ENCODE results near the gene IFNK. TPM values are rescaled to one million over a fixed set of nuclear protein-coding genes. Genes with fewer than 3 reads are reported as not detected.

Gene IFNK
- polyA plus RNA-seq, 2 of the 4 experiments (the other 2 are of a cell fraction), result not detected

- TF ChIP-seq RNF2 (IDR thresholded peaks at IDR 0.05; ENCODE audit: borderline replicate concordance, low read depth) (no peak), SREBF2 (IDR thresholded peaks at IDR 0.05) (no peak)
Observed at GRCh38 chr9:27572061-27572460, 48.0 kb downstream of the IFNK start (continued).

GRCh38 chr9:27572566-27572917, 48.5 kb downstream of the IFNK start:
- peak overlapping the region; percentile 75 for H3K4me3 ChIP-seq
- FAIRE-seq, result no peak
- no peaks in the 10 kb centered on the region for H3K9me3 ChIP-seq
- WGBS (ENCODE audit: missing lambda C conversion rate), result 36% methylated on average over 6 of the region's 6 CpGs
- TF ChIP-seq REST (IDR thresholded peaks at IDR 0.05) (no peak), HOXB5 (CRISPR knock-in tag; IDR thresholded peaks at IDR 0.05) (no peak), CBX8 (IDR thresholded peaks at IDR 0.05) (no peak), GATA3 (IDR thresholded peaks at IDR 0.05; ENCODE audit: borderline replicate concordance) (no peak), BHLHE40 (IDR thresholded peaks at IDR 0.05; ENCODE audit: low read depth, low read length) (no peak), TFCP2L1 (CRISPR knock-in tag; IDR thresholded peaks at IDR 0.05) (no peak), KDM5A (IDR thresholded peaks at IDR 0.05) (no peak), CHD4 (IDR thresholded peaks at IDR 0.05; ENCODE audit: borderline replicate concordance) (no peak), ZSCAN20 (CRISPR knock-in tag; IDR thresholded peaks at IDR 0.05) (no peak), POLR2AphosphoS2 (conservative IDR thresholded peaks at IDR 0.05; ENCODE audit: low read length) (no peak), HOXA7 (CRISPR knock-in tag; IDR thresholded peaks at IDR 0.05) (no peak), PHF8 (IDR thresholded peaks at IDR 0.05; ENCODE audit: borderline replicate concordance, low read depth) (no peak), HES2 (IDR thresholded peaks at IDR 0.05) (no peak)
- DNase-seq (ENCODE audit: low read depth in 1 of 2, low spot score in 1 of 2), result peak in 1 of 2 experiments; percentile 52
- peak overlapping the region; percentile 85 for H3K4me2 ChIP-seq
- H3K4me1 ChIP-seq, result peaks cover 9% of the 10 kb centered on the region; the same call in 1 of the 3 replicates
- ChIA-PET POLR2A (interaction anchor here (1.3 kb wide), 1 partner anchor 239 kb away, joined by 6 read pairs; no protein-coding TSS in a partner anchor), CTCF (no interaction called here)
- H3K27ac ChIP-seq, result peak overlapping the region; percentile 67 to 89
- ATAC-seq, result peak; percentile 27 to 34

GRCh38 chr9:27572918-27573633, 49.0 kb downstream of the IFNK start, which contains the start of gene C9orf72:
TSS of gene C9orf72 (minus strand) at chr9:27573481. CDS start at chr9:27567120, 6,361 bp downstream.
- peak; percentile 91 to 93 for ATAC-seq
- Histone ChIP-seq H3K4me3 (peak within 1 kb of the TSS; percentile 75), H3K9me3 (no peaks in the 10 kb centered on the region), H3K27ac (peak within 1 kb of the TSS; percentile 67 to 89), H3K4me2 (peak within 1 kb of the TSS; percentile 85), H3K4me1 (peaks cover 9% of the 10 kb centered on the region; the same call in 1 of the 3 replicates)
- peak in 1 of 2 experiments; percentile 67 for DNase-seq (ENCODE audit: low read depth in 1 of 2, low spot score in 1 of 2)
- ChIA-PET CTCF (no interaction called here), POLR2A (interaction anchor here (0.6 to 1.3 kb wide), 4 partner anchors 11 to 240 kb away, joined by 3 to 6 read pairs (median 3); no protein-coding TSS in a partner anchor)
- TF ChIP-seq E2F6 (IDR thresholded peaks at IDR 0.05; ENCODE audit: borderline replicate concordance, low read depth) (peak; percentile 55), EP300 (IDR thresholded peaks at IDR 0.05) (no peak), JUN (IDR thresholded peaks at IDR 0.05) (peak in 1 of 2 experiments; percentile 22; a peak in 1 of 5 replicates), PHF8 (IDR thresholded peaks at IDR 0.05; ENCODE audit: borderline replicate concordance, low read depth) (peak; percentile 78; the same call in 1 of the 2 replicates), POLR2A (IDR thresholded peaks at IDR 0.05; ENCODE audit: low read length) (peak; percentile 73), HEYL (CRISPR knock-in tag; IDR thresholded peaks at IDR 0.05) (no peak), RAD21 (conservative IDR thresholded peaks at IDR 0.05 in 1 of 2, IDR thresholded peaks at IDR 0.05 in 1 of 2) (no peak)
- under 1% methylated on average over 22 of the region's 72 CpGs for WGBS (ENCODE audit: missing lambda C conversion rate)
- FAIRE-seq, result no peak
